IMR-90 (cell line): ENCODE measurements around the gene CHRD. TPM values are rescaled to one million over a fixed set of nuclear protein-coding genes. Genes with fewer than 3 reads are reported as not detected.

Source experiments
- ATAC-seq: fragments of 200-7000 bp; cut with Tn5 transposase; 2 replicates; pipeline ENCODE4 v1.9.1; 2020; ENCODE audit warnings: low read depth, mild to moderate bottlenecking, moderate library complexity
- BruUV-seq: library from RNA; stranded (reverse); fragments of 400-500 nt; replicated peaks from 2 replicates; lab custom pipeline; 2021; lab: Mats Ljungman, UMichigan
- CTCF ChIA-PET: fragments of 300-600 bp; formaldehyde crosslinking; extraction: SDS; loops from one replicate; lab custom pipeline; 2021; ENCODE audit warnings: antibody characterized with exemption; lab: Yijun Ruan, JAX
- POLR2A ChIA-PET: fragments of 300-600 bp; sonication (Branson Sonifier 250); formaldehyde crosslinking; loops from one replicate; lab custom pipeline; 2022; ENCODE audit warnings: antibody characterized with exemption; ENCODE audit not compliant: unreplicated experiment; lab: Charles Lee
- DNase-seq: peaks from one replicate; pipeline ENCODE4 v3.0.0; 2013
- H2AFZ ChIP-seq: replicated peaks from 2 replicates; pipeline ENCODE3; 2013; ENCODE audit warnings: low read length, mild to moderate bottlenecking; ENCODE audit not compliant: poor library complexity
- H2AK5ac ChIP-seq: 2 replicates; pipeline ENCODE4 v1.6.1; 2013; ENCODE audit warnings: low read depth, low read length, inconsistent platforms
- H2AK9ac ChIP-seq: replicated peaks from 2 replicates; pipeline ENCODE3; 2013; ENCODE audit warnings: mild to moderate bottlenecking, low read depth, low read length, moderate library complexity; ENCODE audit not compliant: poor library complexity
- H2BK120ac ChIP-seq: 2 replicates; pipeline ENCODE4 v1.6.1; 2013; ENCODE audit warnings: low read depth, low read length, inconsistent platforms
- H2BK15ac ChIP-seq: 3 replicates; pipeline ENCODE4 v1.6.1; 2013; ENCODE audit warnings: low read depth, low read length, inconsistent platforms
- H2BK20ac ChIP-seq: 2 replicates; pipeline ENCODE4 v1.6.1; 2013; ENCODE audit warnings: low read depth, mild to moderate bottlenecking, inconsistent platforms, low read length, moderate library complexity
- H2BK5ac ChIP-seq: 2 replicates; pipeline ENCODE4 v1.6.1; 2013; ENCODE audit warnings: mild to moderate bottlenecking, low read depth, low read length, inconsistent platforms; ENCODE audit not compliant: poor library complexity, severe bottlenecking
- H3K14ac ChIP-seq: replicated peaks from 2 replicates; pipeline ENCODE4 v1.6.1; 2013; ENCODE audit warnings: low read depth, low read length, inconsistent platforms
- H3K18ac ChIP-seq: 2 replicates; pipeline ENCODE4 v1.6.1; 2013; ENCODE audit warnings: low read depth, low read length, control low read depth
- H3K23ac ChIP-seq: 2 replicates; pipeline ENCODE4 v1.6.1; 2013; ENCODE audit warnings: low read depth, low read length, inconsistent platforms
- H3K27ac ChIP-seq: 2 replicates; pipeline ENCODE4 v1.5.1; 2013; ENCODE audit warnings: mild to moderate bottlenecking, control low read depth, low read length; ENCODE audit not compliant: insufficient read depth
- H3K27me3 ChIP-seq: 2 replicates; pipeline ENCODE4 v1.6.1; 2013; ENCODE audit warnings: low read length; ENCODE audit not compliant: control insufficient read depth, insufficient read depth
- H3K36me3 ChIP-seq: 2 replicates; pipeline ENCODE4 v1.6.1; 2013; ENCODE audit warnings: low read length, mixed read lengths; ENCODE audit not compliant: control insufficient read depth, insufficient read depth
- H3K4ac ChIP-seq: 2 replicates; pipeline ENCODE4 v1.6.1; 2013; ENCODE audit warnings: low read depth, low read length, inconsistent platforms
- H3K4me1 ChIP-seq: 2 replicates; pipeline ENCODE4 v1.6.1; 2013; ENCODE audit warnings: low read length, mixed read lengths; ENCODE audit not compliant: control insufficient read depth, insufficient read depth
- H3K4me2 ChIP-seq: 2 replicates; pipeline ENCODE4 v1.6.1; 2013; ENCODE audit warnings: low read depth, mild to moderate bottlenecking, control low read depth, low read length, moderate library complexity
- H3K4me3 ChIP-seq: 2 replicates; pipeline ENCODE4 v1.5.1; 2013; ENCODE audit warnings: low read depth, mild to moderate bottlenecking, control low read depth, low read length, moderate library complexity; ENCODE audit not compliant: insufficient read depth
- H3K56ac ChIP-seq: 2 replicates; pipeline ENCODE4 v1.6.1; 2013; ENCODE audit warnings: low read length, inconsistent platforms; ENCODE audit not compliant: insufficient read depth; ENCODE audit errors: extremely low read depth
- H3K79me1 ChIP-seq, 2 experiments: 2 replicates each; pipeline ENCODE4 v1.6.1; 2013; ENCODE audit warnings: low read length in 2 of 2, inconsistent platforms in 1 of 2, low read depth in 1 of 2
- H3K9ac ChIP-seq: 2 replicates; pipeline ENCODE4 v1.6.1; 2013; ENCODE audit warnings: low read depth, low read length, control low read depth
- H3K9me1 ChIP-seq: 2 replicates; pipeline ENCODE4 v1.6.1; 2013; ENCODE audit warnings: low read length, inconsistent platforms; ENCODE audit not compliant: insufficient read depth
- H3K9me3 ChIP-seq: 2 replicates; pipeline ENCODE4 v1.6.1; 2013; ENCODE audit warnings: low read length; ENCODE audit not compliant: control insufficient read depth, insufficient read depth
- H4K20me1 ChIP-seq: 2 replicates; pipeline ENCODE4 v1.6.1; 2013; ENCODE audit warnings: low read length, inconsistent platforms; ENCODE audit not compliant: insufficient read depth
- H4K5ac ChIP-seq: 2 replicates; pipeline ENCODE4 v1.6.1; 2013; ENCODE audit warnings: mild to moderate bottlenecking, low read depth, low read length, control low read depth
- H4K8ac ChIP-seq, 2 experiments: 2 replicates each; pipeline ENCODE4 v1.6.1; 2013; ENCODE audit warnings: low read depth in 2 of 2, low read length in 2 of 2, control low read depth in 1 of 2, inconsistent platforms in 1 of 2
- H4K91ac ChIP-seq: 2 replicates; pipeline ENCODE4 v1.6.1; 2013; ENCODE audit warnings: low read depth, low read length, inconsistent platforms; ENCODE audit not compliant: insufficient read depth
- BHLHE40 ChIP-seq: fragments of 150-350 bp; IDR thresholded peaks from 2 replicates; pipeline ENCODE4 v1.6.1; 2016; ENCODE audit warnings: mild to moderate bottlenecking, low read depth, low read length
- CEBPB ChIP-seq: IDR thresholded peaks from 2 replicates; pipeline ENCODE4 v1.6.1; 2012; ENCODE audit warnings: low read depth, low read length, improper control_type of control experiment
- CHD1 ChIP-seq: IDR thresholded peaks from 2 replicates; pipeline ENCODE4 v1.6.1; 2012; ENCODE audit warnings: low read depth, low read length, improper control_type of control experiment
- CTCF ChIP-seq: conservative IDR thresholded peaks from 2 replicates; pipeline ENCODE4 v1.5.1; 2012; ENCODE audit warnings: mild to moderate bottlenecking, low read depth, low read length, improper control_type of control experiment
- ELK1 ChIP-seq: fragments of 150-350 bp; IDR thresholded peaks from 2 replicates; pipeline ENCODE4 v1.6.1; 2016; ENCODE audit warnings: low read depth, mild to moderate bottlenecking, low read length, moderate library complexity, borderline replicate concordance
- FOS ChIP-seq: fragments of 150-350 bp; IDR thresholded peaks from 2 replicates; pipeline ENCODE4 v1.6.1; 2016; ENCODE audit warnings: low read depth, low read length
- MAFK ChIP-seq: IDR thresholded peaks from 2 replicates; pipeline ENCODE4 v1.6.1; 2012; ENCODE audit warnings: low read depth, low read length, improper control_type of control experiment
- MAZ ChIP-seq: IDR thresholded peaks from 2 replicates; pipeline ENCODE4 v1.6.1; 2012; ENCODE audit warnings: low read depth, mild to moderate bottlenecking, low read length, improper control_type of control experiment, moderate library complexity, borderline replicate concordance
- MXI1 ChIP-seq: IDR thresholded peaks from 2 replicates; pipeline ENCODE4 v1.6.1; 2012; ENCODE audit warnings: low read depth, mild to moderate bottlenecking, low read length, moderate library complexity, borderline replicate concordance
- NFE2L2 ChIP-seq: fragments of 150-350 bp; IDR thresholded peaks from 2 replicates; pipeline ENCODE4 v1.6.1; 2016; ENCODE audit warnings: low read depth, mild to moderate bottlenecking, low read length
- POLR2A ChIP-seq: IDR thresholded peaks from 2 replicates; pipeline ENCODE4 v1.6.1; 2012; ENCODE audit warnings: mild to moderate bottlenecking, low read depth, low read length
- RAD21 ChIP-seq: IDR thresholded peaks from 2 replicates; pipeline ENCODE4 v1.6.1; 2012; ENCODE audit warnings: low read length, improper control_type of control experiment
- RCOR1 ChIP-seq: IDR thresholded peaks from 2 replicates; pipeline ENCODE4 v1.6.1; 2012; ENCODE audit warnings: mild to moderate bottlenecking, low read length, improper control_type of control experiment; ENCODE audit not compliant: insufficient replicate concordance
- RFX5 ChIP-seq: IDR thresholded peaks from 2 replicates; pipeline ENCODE4 v1.8.0; 2012; ENCODE audit warnings: low read depth, mild to moderate bottlenecking, low read length, moderate library complexity
- SMC3 ChIP-seq: fragments of 150-350 bp; IDR thresholded peaks from 2 replicates; pipeline ENCODE4 v1.6.1; 2016; ENCODE audit warnings: low read depth, mild to moderate bottlenecking, antibody characterized with exemption, low read length, moderate library complexity
- WGBS, 2 experiments: methylation state at CpG; one replicate each; pipeline versions ENCODE4 v1.1.5 to v1.1.7; 2013; ENCODE audit warnings: missing lambda C conversion rate in 2 of 2; ENCODE audit not compliant: insufficient read length in 1 of 2; ENCODE audit errors: extremely low coverage in 2 of 2; 5-methylcytosine and 5-hydroxymethylcytosine counted together
- dilution Hi-C: fragments of 300-500 bp; cut with HindIII; formaldehyde crosslinking; loops from one replicate; pipeline ENCODE4 v1.14.3; 2018; ENCODE audit warnings: low sequenced_read_pairs; ENCODE audit not compliant: unreplicated experiment
- in situ Hi-C: fragments of 300-500 bp; cut with MboI; formaldehyde crosslinking; loops from 3 replicates; pipeline ENCODE4 v1.14.3; 2019; ENCODE audit warnings: low sequenced_read_pairs, inconsistent platforms, mixed read lengths
- intact Hi-C: fragments of 100-400 bp; cut with micrococcal nuclease; formaldehyde crosslinking; loops from 2 replicates; pipeline ENCODE4 v1.10.0; 2022
- polyA plus RNA-seq, 3 experiments: library from polyadenylated mRNA; depleted of rRNA; stranded (reverse); fragments of >200 nt; gene quantifications; 2 replicates each; pipeline ENCODE4 v1.2.3, GENCODE V29; 2012; ENCODE audit warnings: low replicate concordance in 1 of 3
- total RNA-seq: library from RNA; depleted of rRNA; stranded (reverse); fragments of >200 nt; gene quantifications from 2 replicates; pipeline ENCODE4 v1.2.3, GENCODE V29; 2012
- TF ChIP-seq, protein P1 (sequence below): fragments of 150-350 bp; IDR thresholded peaks from 2 replicates; pipeline ENCODE4 v1.6.1; 2017; ENCODE audit warnings: mild to moderate bottlenecking, antibody characterized with exemption, low read length, low read depth

CHRD gene
- total and polyA plus RNA-seq, 2 of the 4 experiments (the other 2 are of a cell fraction), result under 0.01 to 0.09 TPM

DNA sequence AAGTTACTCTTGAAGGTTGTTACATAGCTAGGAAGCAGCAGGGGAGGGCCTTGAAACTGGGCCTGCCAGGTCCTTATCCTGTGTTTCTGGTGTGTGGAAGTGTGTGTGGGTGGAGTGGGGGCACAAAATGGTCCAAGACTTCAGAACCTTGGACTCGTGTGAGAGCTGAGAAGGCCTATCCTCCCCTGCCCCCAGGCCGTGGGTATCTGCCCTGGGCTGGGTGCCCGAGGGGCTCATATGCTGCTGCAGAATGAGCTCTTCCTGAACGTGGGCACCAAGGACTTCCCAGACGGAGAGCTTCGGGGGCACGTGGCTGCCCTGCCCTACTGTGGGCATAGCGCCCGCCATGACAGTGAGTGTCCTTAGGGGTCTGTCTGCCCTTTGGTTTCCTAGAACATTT, 4.5 kb downstream of the CHRD start:
- 82% methylated on average over 7 of the region's 9 CpGs; no CpG with 5 or more reads in 1 of the 2 experiments for WGBS, 2 experiments

More for the DNA sequence above, 4.5 kb downstream of the CHRD start:
- Histone ChIP-seq H3K79me1 (no peaks in the 10 kb centered on the region), H3K56ac (no peak overlapping the region), H3K27me3 (peaks cover 70% of the 10 kb centered on the region), H2BK5ac (no peak overlapping the region), H3K36me3 (no peaks in the 10 kb centered on the region), H3K23ac (no peak overlapping the region), H3K4me2 (no peak overlapping the region), H2BK120ac (no peak overlapping the region), H4K20me1 (no peaks in the 10 kb centered on the region), H2BK20ac (no peak overlapping the region), H2AFZ (no peak overlapping the region), H3K9me1 (no peaks in the 10 kb centered on the region), H3K9ac (no peak overlapping the region), H4K8ac (no peak overlapping the region), H2BK15ac (no peak overlapping the region), H3K18ac (no peak overlapping the region), H3K27ac (no peak overlapping the region), H3K4ac (no peak overlapping the region), H4K91ac (no peak overlapping the region), H3K4me3 (no peak overlapping the region), H2AK9ac (no peak overlapping the region), H3K14ac (no peak overlapping the region), H3K9me3 (no peaks in the 10 kb centered on the region), H3K4me1 (peaks cover 2% of the 10 kb centered on the region; the same call in 1 of the 2 replicates), H4K5ac (no peak overlapping the region), H2AK5ac (no peak overlapping the region)
- intact Hi-C loops (no loop called here), in situ Hi-C loops (no loop called here), dilution Hi-C loops (no loop called here)
- BruUV-seq, result no TSS peak
- POLR2A ChIA-PET, result interaction anchor here (0.8 kb wide), 1 partner anchor 15 kb away, joined by 3 read pairs; no protein-coding TSS in a partner anchor
- no peak for TF ChIP-seq RFX5
- TF ChIP-seq NFE2L2, result no peak
- no peak for TF ChIP-seq POLR2A
- no peak for TF ChIP-seq CEBPB
- no peak for TF ChIP-seq CHD1
- no peak for TF ChIP-seq BHLHE40
- no peak for TF ChIP-seq MAFK
- TF ChIP-seq MXI1, result no peak
- TF ChIP-seq CTCF, result no peak
- no peak for TF ChIP-seq MAZ
- TF ChIP-seq, protein P1, sequence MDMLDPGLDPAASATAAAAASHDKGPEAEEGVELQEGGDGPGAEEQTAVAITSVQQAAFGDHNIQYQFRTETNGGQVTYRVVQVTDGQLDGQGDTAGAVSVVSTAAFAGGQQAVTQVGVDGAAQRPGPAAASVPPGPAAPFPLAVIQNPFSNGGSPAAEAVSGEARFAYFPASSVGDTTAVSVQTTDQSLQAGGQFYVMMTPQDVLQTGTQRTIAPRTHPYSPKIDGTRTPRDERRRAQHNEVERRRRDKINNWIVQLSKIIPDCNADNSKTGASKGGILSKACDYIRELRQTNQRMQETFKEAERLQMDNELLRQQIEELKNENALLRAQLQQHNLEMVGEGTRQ, result no peak
- TF ChIP-seq ELK1, result no peak
- TF ChIP-seq FOS, result no peak
- no peak for TF ChIP-seq RAD21
- TF ChIP-seq RCOR1, result no peak
- TF ChIP-seq SMC3, result no peak
- no peak for ATAC-seq
- no peak for DNase-seq
- CTCF ChIA-PET, result interaction anchor here (2.1 kb wide), 1 partner anchor 13 kb away, joined by 9 read pairs; no protein-coding TSS in a partner anchor
